GM10847 (cell line): ENCODE results near the gene KL.

Source experiments
- POLR2A ChIP-seq: IDR thresholded peaks from 2 replicates; pipeline ENCODE4 v1.6.1; 2011; ENCODE audit not compliant: insufficient read length; ENCODE audit errors: extremely low read depth

The KL gene

GRCh38 chr13:33016414-33017322 is at the start of gene KL:
TSS of gene KL (plus strand) at chr13:33016423. CDS start at chr13:33016441, 18 bp downstream.
- no peak for TF ChIP-seq POLR2A

GRCh38 chr13:32967584-32968182 is 48.5 kb upstream of the KL start:
- TF ChIP-seq POLR2A: no peak

GRCh38 chr13:32968316-32968715 is 47.9 kb upstream of the KL start:
- no peak for TF ChIP-seq POLR2A

GRCh38 chr13:32968793-32969192 is 47.4 kb upstream of the KL start:
- no peak for TF ChIP-seq POLR2A

GRCh38 chr13:32969516-32969941 is 46.7 kb upstream of the KL start:
- TF ChIP-seq POLR2A: no peak

GRCh38 chr13:32976056-32976805 is 40.0 kb upstream of the KL start:
- TF ChIP-seq POLR2A: no peak

GRCh38 chr13:32976912-32977311 is 39.3 kb upstream of the KL start:
- TF ChIP-seq POLR2A: no peak

GRCh38 chr13:32977321-32977720 is 38.9 kb upstream of the KL start:
- TF ChIP-seq POLR2A: no peak

GRCh38 chr13:32978278-32978677 is 37.9 kb upstream of the KL start:
- TF ChIP-seq POLR2A: no peak

- TF ChIP-seq POLR2A: no peak
Observed at GRCh38 chr13:32983058-32983457, 33.2 kb upstream of the KL start.

- TF ChIP-seq POLR2A: no peak
Observed at GRCh38 chr13:32984857-32985626, 31.2 kb upstream of the KL start.

GRCh38 chr13:32986552-32986951 is 29.7 kb upstream of the KL start:
- TF ChIP-seq POLR2A: no peak

- no peak for TF ChIP-seq POLR2A
Observed at GRCh38 chr13:32987462-32987861, 28.8 kb upstream of the KL start.

GRCh38 chr13:32988608-32989289 is 27.5 kb upstream of the KL start:
- TF ChIP-seq POLR2A: no peak
